NCI-H526 (cell line): Measurements from ENCODE around the gene NEURL1.
"Not testable (repeated sequence)": the region's sequence is repeated elsewhere in the genome, so short reads cannot be mapped to it uniquely, and the experiment has no call there.

Source experiments
- DNase-seq, 2 experiments: peaks; one replicate each; lab custom pipeline; 2025; lab: John Stamatoyannopoulos, UW

Gene NEURL1

DNA sequence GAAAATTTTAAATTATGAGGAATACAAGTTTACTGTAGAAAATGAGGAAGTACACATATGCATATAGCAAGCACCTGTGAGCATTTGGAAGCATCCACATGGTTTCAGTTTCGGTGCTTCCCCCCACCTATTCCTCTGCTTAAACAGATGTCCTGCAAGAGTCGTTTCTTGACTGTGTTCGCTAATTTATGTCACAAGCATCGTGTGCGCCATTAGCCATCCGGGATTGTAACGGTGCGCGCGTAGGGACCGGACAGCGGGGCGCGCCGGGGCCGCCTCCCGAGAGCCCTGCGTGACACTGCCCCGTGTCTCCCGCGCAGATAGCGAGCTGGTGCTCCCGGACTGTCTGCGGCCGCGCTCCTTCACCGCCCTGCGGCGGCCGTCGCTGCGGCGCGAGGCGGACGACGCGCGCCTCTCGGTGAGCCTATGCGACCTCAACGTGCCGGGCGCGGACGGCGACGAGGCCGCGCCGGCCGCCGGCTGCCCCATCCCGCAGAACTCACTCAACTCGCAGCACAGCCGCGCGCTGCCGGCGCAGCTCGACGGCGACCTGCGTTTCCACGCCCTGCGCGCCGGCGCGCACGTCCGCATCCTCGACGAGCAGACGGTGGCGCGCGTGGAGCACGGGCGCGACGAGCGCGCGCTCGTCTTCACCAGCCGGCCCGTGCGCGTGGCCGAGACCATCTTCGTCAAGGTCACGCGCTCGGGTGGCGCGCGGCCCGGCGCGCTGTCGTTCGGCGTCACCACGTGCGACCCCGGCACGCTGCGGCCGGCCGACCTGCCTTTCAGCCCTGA is 90.9 kb downstream of the NEURL1 start:
- no peak for DNase-seq

DNA sequence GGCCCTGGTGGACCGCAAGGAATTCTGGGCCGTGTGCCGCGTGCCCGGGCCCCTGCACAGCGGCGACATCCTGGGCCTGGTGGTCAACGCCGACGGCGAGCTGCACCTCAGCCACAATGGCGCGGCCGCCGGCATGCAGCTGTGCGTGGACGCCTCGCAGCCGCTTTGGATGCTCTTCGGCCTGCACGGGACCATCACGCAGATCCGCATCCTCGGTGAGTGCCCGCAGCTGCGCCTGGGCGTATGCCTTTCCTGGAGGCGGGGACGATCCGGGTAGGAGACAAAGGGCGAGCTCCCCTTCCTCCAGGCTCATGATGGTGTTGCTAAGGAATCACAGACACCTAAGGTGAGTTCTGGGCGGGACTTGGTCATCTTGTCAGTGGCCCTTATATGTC is 91.5 kb downstream of the NEURL1 start:
- no peak for DNase-seq

DNA sequence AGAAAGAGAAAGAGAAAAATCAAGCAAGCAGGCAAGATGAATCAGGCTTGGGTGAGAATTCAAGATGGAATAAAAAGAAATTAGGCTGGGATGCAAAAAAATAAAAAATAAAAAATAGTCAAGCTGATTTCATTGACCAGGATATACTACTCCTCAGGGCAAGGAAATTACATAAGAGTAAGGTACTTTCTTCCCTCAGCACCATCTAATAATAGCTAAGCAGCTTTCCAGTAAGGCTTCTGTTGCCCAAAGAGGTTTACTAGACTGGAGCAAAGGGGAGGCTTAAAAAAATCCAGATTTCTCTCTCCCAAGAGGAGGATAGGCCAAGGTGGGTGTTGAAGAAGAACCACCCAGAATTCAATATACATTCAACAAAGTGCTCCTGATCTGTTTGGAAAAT is 93.6 kb downstream of the NEURL1 start:
- DNase-seq, result no peak

DNA sequence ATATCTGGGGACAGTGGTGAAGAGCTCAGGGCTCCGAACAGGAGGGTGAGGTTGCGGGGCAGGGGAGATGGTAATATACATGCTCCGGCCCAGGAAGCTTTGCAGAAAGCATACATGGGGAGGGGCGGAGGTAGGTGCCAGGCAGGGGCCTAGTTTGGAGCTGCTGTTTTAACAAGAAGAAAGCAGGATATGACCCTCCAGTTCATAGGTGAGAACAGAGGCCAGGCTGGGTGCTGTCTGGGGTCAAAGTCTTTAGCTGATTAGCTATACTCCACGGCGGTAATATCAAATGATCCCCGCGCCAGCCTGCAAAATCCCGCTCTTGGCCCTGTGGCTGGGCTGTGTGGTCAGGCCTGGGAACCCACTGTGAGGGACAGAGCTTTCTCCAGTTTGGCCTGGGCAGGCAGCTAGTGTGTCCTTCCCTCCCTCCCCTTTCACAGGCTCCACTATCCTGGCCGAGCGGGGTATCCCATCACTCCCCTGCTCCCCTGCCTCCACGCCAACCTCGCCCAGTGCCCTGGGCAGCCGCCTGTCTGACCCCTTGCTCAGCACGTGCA is 95.6 kb downstream of the NEURL1 start:
- DNase-seq, result no peak

DNA sequence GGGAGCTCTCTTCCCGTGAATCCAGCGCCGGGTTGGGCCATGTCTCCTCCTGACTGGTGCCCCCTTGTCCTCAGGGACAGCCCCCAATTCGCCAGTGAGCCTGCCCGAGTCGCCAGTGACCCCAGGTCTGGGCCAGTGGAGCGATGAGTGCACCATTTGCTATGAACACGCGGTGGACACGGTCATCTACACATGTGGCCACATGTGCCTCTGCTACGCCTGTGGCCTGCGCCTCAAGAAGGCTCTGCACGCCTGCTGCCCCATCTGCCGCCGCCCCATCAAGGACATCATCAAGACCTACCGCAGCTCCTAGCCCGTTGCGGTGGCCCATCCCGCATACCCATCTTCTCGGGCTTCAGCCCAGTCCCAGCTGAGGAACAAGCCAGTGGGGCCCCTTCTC is 96.6 kb downstream of the NEURL1 start:
- no peak for DNase-seq

DNA sequence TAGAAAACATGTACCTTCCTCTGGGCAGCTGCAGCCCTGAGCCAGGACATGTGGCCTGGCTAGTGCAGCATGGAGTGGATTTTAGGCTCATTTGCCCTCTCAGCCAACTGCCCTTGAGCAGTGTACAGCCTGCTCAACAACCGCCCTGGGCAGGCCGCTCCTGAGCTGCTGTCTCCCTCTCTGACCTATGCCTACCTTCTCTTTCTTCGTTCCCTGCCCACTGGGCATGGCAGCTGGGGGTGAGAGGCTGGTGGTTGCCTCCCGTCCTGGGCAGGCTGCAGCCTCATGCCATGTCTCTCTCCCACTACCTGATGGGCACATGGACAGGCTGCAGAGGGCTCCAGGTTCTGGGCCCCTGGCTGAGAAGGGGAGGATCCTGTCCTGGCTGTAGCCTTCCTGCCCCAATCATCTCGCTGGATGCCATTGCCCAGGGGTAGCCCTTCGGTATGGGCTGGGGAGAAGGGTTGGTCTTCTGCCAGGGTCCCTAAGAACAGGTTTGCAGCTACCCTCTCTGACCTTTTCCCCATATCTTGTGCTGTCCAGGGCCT is 97.3 kb downstream of the NEURL1 start:
- no peak for DNase-seq

DNA sequence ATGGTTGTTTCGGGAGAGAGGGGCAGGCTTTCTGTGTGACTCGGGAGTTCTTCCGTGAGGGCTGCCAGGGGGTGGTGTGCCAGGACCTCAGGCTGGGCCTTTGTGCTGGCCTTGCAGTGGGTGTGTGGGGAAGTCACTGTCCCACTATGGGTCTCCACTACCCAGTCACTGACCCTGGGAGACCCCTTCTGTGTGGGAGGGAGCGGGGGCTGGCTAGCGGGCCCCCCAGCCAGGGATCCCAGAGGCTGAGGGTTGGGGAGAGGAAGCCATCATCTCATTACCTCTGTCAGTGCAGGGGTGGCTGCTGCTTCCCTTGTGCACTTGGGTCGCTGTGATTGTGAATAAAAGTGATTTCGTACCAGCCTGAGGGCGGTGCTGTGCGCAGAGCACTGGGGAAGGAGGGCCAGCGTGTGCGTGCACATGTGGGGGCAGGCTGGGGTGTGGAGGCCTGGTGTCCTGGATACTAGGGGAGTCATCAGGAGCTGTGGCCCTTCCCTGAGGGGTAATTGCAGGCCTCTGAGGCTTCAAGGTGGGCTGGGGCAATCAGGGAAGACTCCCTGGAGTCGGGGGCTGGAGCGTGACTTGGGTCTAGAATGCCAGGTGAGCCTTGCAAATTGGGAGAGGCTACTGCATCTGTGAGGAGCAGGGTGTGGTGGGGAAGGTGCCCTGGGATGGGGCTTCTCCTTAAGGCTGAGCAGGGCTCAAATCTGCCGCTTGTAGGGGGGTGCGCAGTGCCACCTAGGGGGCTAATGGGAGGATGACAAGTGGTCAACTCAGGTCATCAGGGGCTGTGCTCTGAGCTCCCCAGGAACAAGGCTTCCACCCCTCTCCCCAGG is 98.9 kb downstream of the NEURL1 start:
- DNase-seq, result peak in 1 of 2 experiments; percentile 52

DNA sequence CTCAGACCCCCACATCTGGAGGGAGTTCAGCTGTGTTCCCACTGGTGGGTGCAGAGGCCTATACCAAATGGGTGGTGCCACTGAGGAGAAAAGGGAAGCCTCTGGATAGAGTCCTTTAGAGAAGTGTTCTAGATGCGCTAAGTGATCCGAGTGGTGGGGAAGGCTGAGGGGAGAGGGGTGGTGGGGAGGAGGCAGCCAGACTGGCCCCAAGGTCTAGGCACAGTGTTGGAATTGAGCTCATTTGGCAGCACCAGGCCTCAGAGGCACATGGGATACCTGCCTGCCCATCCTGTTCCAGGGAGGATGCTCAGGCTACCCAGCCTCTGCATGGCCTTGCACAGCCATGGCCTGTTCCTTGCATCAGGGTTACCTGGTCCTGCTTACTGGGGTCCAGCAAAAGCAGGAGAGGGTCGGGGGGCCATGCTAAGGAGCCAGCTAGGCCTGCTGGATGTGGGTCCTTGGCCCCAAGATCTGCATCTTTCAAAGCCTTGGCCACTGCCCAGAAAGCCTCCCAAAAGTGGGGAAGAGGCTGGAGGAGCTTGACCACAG is 99.6 kb downstream of the NEURL1 start:
- DNase-seq, result no peak

DNA sequence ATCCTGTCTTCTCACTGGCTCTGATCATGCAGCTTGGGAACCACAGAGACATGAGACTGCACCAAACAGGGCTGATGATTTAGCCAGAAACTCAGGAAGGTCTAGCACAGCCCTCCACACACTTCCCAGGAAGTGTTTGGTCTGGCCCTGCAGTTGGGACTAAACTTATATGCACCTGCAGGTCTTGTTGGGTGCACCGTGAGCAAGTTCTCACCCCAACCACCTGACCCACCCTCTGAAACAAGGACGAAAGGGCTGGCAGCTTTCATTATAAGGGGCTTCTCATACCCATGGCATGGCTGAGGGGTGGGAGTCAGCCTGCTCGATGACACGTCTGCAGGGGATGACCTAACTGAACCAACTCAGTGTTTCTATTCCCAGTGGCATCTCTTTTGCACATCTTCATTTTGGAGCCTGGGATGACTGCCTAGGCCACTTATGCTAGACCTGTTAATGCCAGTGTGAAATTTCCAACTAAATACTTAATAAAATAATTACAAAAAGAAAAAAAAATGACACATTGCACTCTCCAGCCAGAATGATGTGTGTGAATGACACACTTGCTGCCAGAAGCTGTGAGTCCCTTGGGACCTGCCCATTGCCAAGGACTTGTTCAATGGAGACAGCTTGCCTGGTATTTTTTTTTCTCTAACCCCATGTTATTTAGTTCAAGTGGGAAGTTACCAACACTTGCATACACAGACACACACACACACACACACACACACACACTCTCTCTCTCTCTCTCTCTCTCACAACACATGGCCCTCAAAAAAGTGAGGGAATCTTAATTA is 102.6 kb downstream of the NEURL1 start:
- no peak for DNase-seq

DNA sequence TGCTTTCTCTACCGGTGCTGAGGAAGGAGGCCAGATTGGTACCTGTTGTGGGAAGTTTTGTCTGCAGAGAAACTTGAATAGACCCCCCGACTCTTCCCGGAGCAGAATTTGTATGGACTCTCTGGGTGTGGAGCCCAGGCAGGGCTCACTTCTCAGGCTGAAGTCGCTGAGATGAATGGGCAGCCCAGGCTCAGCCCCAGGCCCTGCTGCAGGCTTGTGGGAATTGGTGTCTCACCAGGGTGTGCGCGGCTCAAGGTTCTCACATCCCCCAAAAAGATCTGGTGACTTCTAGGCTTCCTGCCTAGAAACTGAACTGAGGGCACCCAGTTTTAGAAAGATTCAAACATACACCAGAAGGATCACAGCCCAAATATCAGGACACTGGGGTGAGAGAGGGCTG is 103.5 kb downstream of the NEURL1 start:
- DNase-seq, result no peak

DNA sequence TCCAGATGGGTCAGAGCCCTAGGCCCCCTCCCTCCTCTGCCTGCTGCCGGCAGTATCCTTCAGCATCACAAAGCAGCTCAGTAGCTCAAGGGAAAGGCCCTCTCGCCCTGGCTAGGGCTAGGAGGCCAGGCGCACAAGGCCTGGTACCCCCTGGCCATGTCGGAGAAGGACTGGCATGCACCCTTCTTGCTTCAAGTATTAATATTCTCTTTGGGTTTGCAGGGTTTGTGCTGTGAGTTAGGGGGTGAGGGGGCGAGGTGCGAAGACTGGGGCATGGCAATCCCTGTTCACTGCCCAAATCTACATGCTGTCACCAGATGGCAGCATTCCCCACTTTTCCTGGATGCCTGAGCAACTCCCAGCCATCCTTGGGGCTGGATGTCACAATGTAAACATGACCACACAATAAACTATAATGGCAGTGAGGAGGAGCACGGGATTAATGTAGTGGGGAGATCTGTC is 105.2 kb downstream of the NEURL1 start:
- DNase-seq, result peak; percentile 55 to 77

DNA sequence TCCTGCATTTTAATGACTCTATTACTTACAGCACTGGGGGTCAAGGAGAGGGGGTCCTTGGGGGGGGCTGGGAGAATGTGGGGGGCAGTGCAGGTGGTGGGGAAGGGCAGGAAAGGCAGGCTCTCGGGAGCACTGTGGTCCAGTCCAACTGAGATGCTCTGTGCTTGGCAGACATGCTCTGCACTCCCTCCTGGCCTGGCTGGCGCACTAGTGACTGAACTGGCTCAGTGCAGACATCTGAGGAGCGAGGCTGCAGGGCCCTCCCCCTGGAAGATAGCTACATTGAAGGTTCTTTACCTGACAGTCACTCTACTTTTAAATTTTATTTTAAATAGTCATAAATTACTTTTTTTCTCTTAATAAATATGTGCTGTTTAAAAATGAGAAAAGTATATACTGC is 105.7 kb downstream of the NEURL1 start:
- DNase-seq, result no peak

DNA sequence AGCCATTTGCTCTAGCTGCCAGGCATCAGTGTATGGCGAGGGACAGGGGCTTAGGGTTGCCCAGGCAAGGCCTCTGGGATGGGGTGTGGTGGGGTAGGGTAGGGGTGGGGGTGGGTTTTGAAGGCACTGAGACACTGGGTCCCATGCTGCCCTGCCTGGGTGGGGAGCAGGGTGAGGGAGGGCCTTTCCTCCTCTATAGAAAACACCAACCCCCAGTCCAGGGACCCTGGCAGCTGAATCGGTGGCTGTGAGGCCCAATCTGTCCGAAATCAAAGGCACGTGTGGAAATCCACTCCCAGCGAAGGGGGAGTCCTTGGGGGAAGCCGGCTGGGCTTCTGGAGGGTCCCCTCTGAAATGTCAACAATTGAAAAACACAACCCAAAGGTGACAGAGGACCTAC is 106.4 kb downstream of the NEURL1 start:
- DNase-seq, result no peak

DNA sequence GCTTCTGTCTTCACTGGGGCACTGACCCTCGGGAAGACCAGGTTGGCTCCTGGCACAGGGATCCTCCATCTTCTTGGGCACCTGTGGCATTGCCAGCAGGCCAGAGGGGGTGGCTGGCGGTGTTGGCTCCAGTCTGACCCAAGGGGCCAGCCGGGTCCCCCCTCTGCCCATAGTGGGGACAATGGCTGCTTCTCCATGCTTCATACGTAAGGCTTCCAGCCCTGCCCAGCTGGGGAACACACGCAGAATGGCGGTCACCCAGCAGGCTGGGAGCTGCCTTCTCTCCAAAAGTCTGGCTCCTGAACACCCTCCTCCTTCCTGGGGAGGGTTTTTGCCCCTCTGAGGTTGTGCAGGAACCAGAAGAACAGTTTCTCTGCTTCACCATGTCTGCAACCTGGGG is 106.8 kb downstream of the NEURL1 start:
- no peak for DNase-seq

DNA sequence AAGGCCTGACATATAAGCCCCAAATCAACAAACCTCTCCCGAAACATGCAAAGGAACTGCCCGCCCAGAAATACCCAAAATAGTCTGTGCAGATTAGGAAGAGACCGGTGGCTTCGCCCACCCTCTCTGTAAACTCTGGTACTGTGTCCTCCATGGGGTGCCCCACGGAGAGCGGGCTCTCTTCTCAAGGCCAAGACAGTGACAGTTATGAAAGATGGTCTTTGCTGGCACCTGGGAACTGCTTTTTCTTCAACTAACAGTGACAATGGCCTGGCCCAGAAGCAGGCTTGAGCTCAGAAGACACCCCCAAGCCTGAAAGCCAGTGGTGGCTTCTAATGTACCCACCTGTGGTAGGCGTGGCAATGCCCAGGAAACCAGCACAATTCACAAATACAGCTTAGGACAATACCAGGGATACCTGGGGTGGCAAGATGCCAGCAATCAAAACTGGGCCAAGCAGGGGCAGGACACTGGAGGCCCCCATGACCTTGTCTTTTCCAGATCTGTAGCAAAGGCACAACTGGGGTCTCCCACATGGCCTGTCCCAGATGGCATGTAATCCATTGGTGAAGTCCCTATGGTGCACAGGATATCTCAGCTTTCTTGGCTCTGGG is 107.6 kb downstream of the NEURL1 start:
- DNase-seq, result no peak

DNA sequence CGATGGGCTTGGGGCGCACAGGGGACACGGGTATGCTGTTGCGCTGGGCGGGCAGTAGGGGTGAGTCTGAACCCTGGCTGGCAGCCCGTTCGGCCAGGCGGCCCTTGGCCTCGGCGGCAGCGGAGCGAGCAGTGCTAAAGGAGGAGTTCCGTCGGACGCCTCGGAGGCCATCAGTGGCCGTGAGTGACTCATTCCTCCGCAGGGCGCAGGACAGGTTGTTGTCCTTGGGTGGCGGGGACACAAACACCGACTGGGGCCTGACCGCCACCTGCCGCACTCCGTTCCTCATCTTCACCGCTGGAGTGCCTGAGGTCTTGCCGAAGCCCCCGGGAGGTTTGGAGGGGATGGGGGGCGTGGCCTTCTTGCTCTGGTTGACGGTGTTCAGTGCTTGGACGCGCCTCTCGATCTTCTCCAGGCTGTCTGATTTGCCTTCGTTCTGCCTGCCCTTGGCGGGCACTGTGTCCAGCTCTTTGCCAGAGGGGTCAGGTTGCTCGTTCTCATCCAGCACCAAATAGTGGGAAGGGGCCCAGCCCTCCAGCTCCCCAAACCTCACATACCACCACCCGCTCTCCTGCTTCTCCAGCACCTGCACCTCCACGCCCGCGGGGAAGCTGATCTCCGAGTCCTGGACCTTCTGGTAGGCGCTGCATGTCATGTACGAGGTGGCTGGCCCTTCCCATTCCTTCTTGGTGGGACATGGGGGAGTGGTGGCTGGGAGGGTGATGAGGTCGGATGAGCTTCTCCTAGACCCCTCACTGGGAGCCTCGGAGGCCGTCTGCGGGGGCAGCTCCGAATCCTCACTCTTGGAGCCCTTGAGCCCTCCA is 108.7 kb downstream of the NEURL1 start:
- no peak for DNase-seq

DNA sequence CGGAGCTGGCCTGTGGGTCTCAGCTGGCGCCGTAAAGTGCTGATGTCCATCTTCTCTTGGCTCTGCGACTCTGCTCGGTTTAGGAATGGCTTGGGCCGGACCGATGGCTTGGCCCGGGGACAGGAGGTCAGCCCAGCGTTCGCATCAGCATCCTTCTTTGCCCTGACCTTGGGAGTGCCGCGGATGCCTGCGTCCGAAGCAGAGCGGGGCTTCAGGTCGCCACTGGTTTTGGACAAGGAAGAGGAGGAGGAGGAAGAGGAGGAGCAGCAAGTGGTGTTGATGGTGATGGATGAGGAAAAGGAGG is 109.3 kb downstream of the NEURL1 start:
- no peak for DNase-seq

DNA sequence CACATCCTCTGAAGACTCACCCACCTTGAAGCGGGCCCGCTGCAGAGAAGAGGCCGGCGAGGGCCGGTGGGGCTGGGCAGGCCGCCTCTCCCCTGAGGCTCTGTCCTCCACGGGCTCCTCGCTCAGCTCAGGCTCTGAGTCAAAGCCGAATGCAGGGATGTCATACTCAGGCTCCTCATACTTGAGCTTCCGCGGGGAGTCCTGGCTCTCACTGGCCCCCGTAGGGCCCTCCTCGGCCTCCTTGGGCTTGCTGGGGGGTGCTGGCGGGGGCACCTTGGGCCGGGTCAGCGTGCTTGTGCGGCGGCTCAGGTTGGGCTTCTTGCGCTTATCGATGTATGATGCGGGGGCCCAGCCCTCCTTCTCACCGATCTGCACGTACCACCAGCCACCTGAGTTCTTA is 109.9 kb downstream of the NEURL1 start:
- no peak for DNase-seq

DNA sequence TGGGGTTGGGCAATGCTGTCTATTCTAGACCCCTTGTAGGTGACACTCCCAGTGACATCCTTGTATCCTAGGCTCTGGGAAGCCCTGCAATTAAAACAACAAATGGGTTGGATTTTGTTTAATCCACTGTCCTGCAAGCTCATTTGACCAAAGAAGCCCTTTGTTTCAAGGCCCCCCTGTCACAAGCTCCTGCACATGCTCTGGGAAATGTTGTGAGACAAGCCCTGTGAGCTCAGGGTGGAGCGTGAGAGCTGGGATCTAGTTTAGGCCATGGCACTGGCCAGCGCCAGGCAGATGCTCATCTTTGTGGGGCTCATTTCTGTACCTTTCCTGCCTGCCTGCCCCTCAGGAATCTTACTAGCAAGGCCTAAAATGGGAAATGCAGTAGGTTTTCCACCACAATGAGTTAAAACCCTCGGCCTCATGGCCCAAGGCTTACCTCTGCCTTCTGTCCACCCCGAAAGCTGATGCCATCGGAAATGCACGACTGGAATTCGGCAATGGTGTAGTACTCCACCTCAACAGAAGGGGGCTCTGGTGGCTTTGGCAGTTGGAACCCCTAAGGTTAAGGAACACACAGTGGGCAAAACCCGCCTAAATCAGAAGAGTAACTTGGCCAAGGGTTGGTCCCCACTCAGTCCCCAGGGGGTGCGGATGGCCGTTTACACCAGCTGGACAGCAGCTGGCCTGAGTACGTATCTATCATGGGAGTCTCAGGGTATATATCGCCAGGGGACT is 112.0 kb downstream of the NEURL1 start:
- DNase-seq, result peak in 1 of 2 experiments; percentile 15

DNA sequence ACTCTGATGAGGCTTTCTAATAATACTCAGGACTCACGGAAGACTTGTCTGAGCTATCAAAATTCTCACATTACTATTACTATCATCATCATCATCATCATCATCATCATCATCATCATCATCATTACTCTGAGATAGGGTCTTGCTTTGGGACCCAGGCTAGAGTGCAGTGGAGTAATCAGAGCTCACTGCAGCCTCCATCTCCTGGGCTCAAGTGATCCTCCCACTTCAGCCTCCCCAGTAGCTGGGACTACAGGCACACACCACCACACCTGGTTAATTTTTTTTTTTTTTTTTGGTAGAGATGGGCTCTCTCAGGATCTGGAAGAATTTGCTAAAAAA is 112.6 kb downstream of the NEURL1 start:
- not testable (repeated sequence) for DNase-seq
